ENCODE results near the gene BOK. TPM values are rescaled to one million over a fixed set of nuclear protein-coding genes. Genes with fewer than 3 reads are reported as not detected.

BOK gene
- total RNA-seq, 5 donors from 2014 or later (not counting 1 experiment from before 2014, with no cell fraction given), result 0.20 to 0.89 (median 0.35) TPM; not detected in 2

GRCh38 chr2:241531161-241531722 is 27.3 kb upstream of the BOK start:
- peaks cover 0 to 28% of the 10 kb centered on the region in 2 experiments for H3K27me3 ChIP-seq (replicated peaks in 1 of 2; ENCODE audit: control insufficient read depth in 2 of 2, extremely low read depth in 1 of 2, insufficient read depth in 2 of 2, low read length in 1 of 2)
- ChIA-PET CTCF (no interaction called here), POLR2A (no interaction called here)
- no peak overlapping the region for H3K4me3 ChIP-seq (ENCODE audit: control insufficient read depth in 1 of 2, extremely low read depth in 1 of 2, low read length in 1 of 2)
- H3K4me1 ChIP-seq (ENCODE audit: control insufficient read depth in 1 of 2, extremely low read depth in 1 of 2, insufficient read depth in 2 of 2, low read length in 2 of 2), result no peaks in the 10 kb centered on the region
- Mint-ChIP-seq H3K36me3 (no peaks in the 10 kb centered on the region), H3K27ac (no peak overlapping the region), H3K4me3 (no peak overlapping the region), H3K9me3 (peaks cover 0 to 3% (median 2%) of the 10 kb centered on the region in 3 donors), H3K27me3 (peaks cover 3 to 7% of the 10 kb centered on the region in 2 donors), H3K4me1 (no peaks in the 10 kb centered on the region)
- no peak overlapping the region for H3K27ac ChIP-seq (ENCODE audit: low read length)
- ATAC-seq (replicated peaks in 1 of 4) (no peak), DNase-seq (no peak)
- 90% methylated on average over 3 of the region's 13 CpGs for WGBS (ENCODE audit: insufficient coverage)
- no peaks in the 10 kb centered on the region for H3K36me3 ChIP-seq (ENCODE audit: control insufficient read depth in 2 of 2, extremely low read depth in 1 of 2, insufficient read depth in 1 of 2, low read length in 1 of 2)
- no peaks in the 10 kb centered on the region for H3K9me3 ChIP-seq

DNA sequence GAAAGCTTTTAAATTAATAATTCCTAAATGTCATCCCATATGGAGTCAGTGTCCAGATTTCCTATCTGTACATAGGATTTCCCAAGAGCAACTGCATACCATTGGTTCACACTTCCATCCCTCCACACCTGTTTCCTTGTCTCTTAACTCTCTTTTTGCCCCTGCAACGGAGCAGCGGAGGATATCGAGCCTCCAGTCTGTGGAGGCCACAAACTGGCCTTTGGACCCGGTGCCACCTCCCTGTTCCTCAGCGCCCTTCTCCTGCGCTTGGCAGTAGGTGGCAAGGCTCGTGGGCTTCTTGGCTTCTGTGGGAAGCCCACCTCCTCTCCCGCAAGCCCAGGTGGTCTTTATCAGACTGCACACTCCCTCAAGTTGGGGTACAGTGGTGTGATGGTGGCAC is 26.4 kb upstream of the BOK start:
- Histone ChIP-seq H3K9me3 (no peaks in the 10 kb centered on the region), H3K4me3 (ENCODE audit: control insufficient read depth in 1 of 2, extremely low read depth in 1 of 2, low read length in 1 of 2) (no peak overlapping the region), H3K27ac (ENCODE audit: low read length) (no peak overlapping the region), H3K36me3 (ENCODE audit: control insufficient read depth in 2 of 2, extremely low read depth in 1 of 2, insufficient read depth in 1 of 2, low read length in 1 of 2) (no peaks in the 10 kb centered on the region), H3K4me1 (ENCODE audit: control insufficient read depth in 1 of 2, extremely low read depth in 1 of 2, insufficient read depth in 2 of 2, low read length in 2 of 2) (no peaks in the 10 kb centered on the region), H3K27me3 (replicated peaks in 1 of 2; ENCODE audit: control insufficient read depth in 2 of 2, extremely low read depth in 1 of 2, insufficient read depth in 2 of 2, low read length in 1 of 2) (peaks cover 0 to 31% of the 10 kb centered on the region in 2 experiments)
- H3K27me3 Mint-ChIP-seq, result peaks cover 3 to 7% of the 10 kb centered on the region in 2 donors
- H3K36me3 Mint-ChIP-seq, result no peaks in the 10 kb centered on the region
- WGBS (ENCODE audit: insufficient coverage), result 98% methylated on average over 4 of the region's 8 CpGs
- no peak overlapping the region for H3K27ac Mint-ChIP-seq
- DNase-seq (no peak), ATAC-seq (replicated peaks in 1 of 4) (no peak)
- H3K4me3 Mint-ChIP-seq, result no peak overlapping the region
- no peaks in the 10 kb centered on the region for H3K4me1 Mint-ChIP-seq
- ChIA-PET POLR2A (no interaction called here), CTCF (no interaction called here)
- H3K9me3 Mint-ChIP-seq, result no peaks in the 10 kb centered on the region

- ChIA-PET CTCF (interaction anchor here in 1 of 2 donors (0.5 to 0.6 kb wide), 2 partner anchors 13 to 670 kb away, joined by 3 to 9 read pairs; no protein-coding TSS in a partner anchor), POLR2A (no interaction called here)
- no peaks in the 10 kb centered on the region for H3K4me1 ChIP-seq (ENCODE audit: control insufficient read depth in 1 of 2, extremely low read depth in 1 of 2, insufficient read depth in 2 of 2, low read length in 2 of 2)
- H3K4me1 Mint-ChIP-seq, result no peaks in the 10 kb centered on the region
- DNase-seq (no peak), ATAC-seq (replicated peaks in 1 of 4) (no peak)
- no peaks in the 10 kb centered on the region for H3K9me3 Mint-ChIP-seq
- H3K36me3 ChIP-seq (ENCODE audit: control insufficient read depth in 2 of 2, extremely low read depth in 1 of 2, insufficient read depth in 1 of 2, low read length in 1 of 2), result no peaks in the 10 kb centered on the region
- WGBS (ENCODE audit: insufficient coverage), result 77% methylated on average over 21 of the region's 26 CpGs
- H3K4me3 ChIP-seq (ENCODE audit: control insufficient read depth in 1 of 2, extremely low read depth in 1 of 2, low read length in 1 of 2), result no peak overlapping the region
- H3K36me3 Mint-ChIP-seq, result no peaks in the 10 kb centered on the region
- no peaks in the 10 kb centered on the region for H3K9me3 ChIP-seq
- H3K4me3 Mint-ChIP-seq, result no peak overlapping the region
- H3K27ac Mint-ChIP-seq, result no peak overlapping the region
- H3K27me3 ChIP-seq (replicated peaks in 1 of 2; ENCODE audit: control insufficient read depth in 2 of 2, extremely low read depth in 1 of 2, insufficient read depth in 2 of 2, low read length in 1 of 2), result peaks cover 0 to 29% of the 10 kb centered on the region in 2 experiments
- peaks cover 3 to 7% of the 10 kb centered on the region in 2 donors for H3K27me3 Mint-ChIP-seq
- no peak overlapping the region for H3K27ac ChIP-seq (ENCODE audit: low read length)
Measured at GRCh38 chr2:241532733-241533601, 25.6 kb upstream of the BOK start.

- 60% methylated on average over 7 of the region's 7 CpGs for WGBS (ENCODE audit: insufficient coverage)
- H3K4me1 ChIP-seq (ENCODE audit: control insufficient read depth in 1 of 2, extremely low read depth in 1 of 2, insufficient read depth in 2 of 2, low read length in 2 of 2), result no peaks in the 10 kb centered on the region
- no peak overlapping the region for H3K4me3 ChIP-seq (ENCODE audit: control insufficient read depth in 1 of 2, extremely low read depth in 1 of 2, low read length in 1 of 2)
- H3K36me3 ChIP-seq (ENCODE audit: control insufficient read depth in 2 of 2, extremely low read depth in 1 of 2, insufficient read depth in 1 of 2, low read length in 1 of 2), result no peaks in the 10 kb centered on the region
- H3K9me3 ChIP-seq, result no peaks in the 10 kb centered on the region
- ChIA-PET CTCF (no interaction called here), POLR2A (no interaction called here)
- DNase-seq (no peak), ATAC-seq (replicated peaks in 1 of 4) (no peak)
- no peak overlapping the region for H3K27ac ChIP-seq (ENCODE audit: low read length)
- H3K4me1 Mint-ChIP-seq, result no peaks in the 10 kb centered on the region
- H3K36me3 Mint-ChIP-seq, result no peaks in the 10 kb centered on the region
- H3K27me3 ChIP-seq (replicated peaks in 1 of 2; ENCODE audit: control insufficient read depth in 2 of 2, extremely low read depth in 1 of 2, insufficient read depth in 2 of 2, low read length in 1 of 2), result peaks cover 0 to 36% of the 10 kb centered on the region in 2 experiments
- peaks cover 8 to 13% of the 10 kb centered on the region in 2 donors for H3K27me3 Mint-ChIP-seq
- H3K9me3 Mint-ChIP-seq, result no peaks in the 10 kb centered on the region
- H3K27ac Mint-ChIP-seq, result no peak overlapping the region
- H3K4me3 Mint-ChIP-seq, result no peak overlapping the region
Measured at GRCh38 chr2:241534293-241534692, 24.3 kb upstream of the BOK start.

- no peak overlapping the region for H3K27ac Mint-ChIP-seq
- WGBS (ENCODE audit: insufficient coverage), result 78% methylated on average over 17 of the region's 17 CpGs
- no peaks in the 10 kb centered on the region for H3K36me3 ChIP-seq (ENCODE audit: control insufficient read depth in 2 of 2, extremely low read depth in 1 of 2, insufficient read depth in 1 of 2, low read length in 1 of 2)
- no peaks in the 10 kb centered on the region for H3K4me1 ChIP-seq (ENCODE audit: control insufficient read depth in 1 of 2, extremely low read depth in 1 of 2, insufficient read depth in 2 of 2, low read length in 2 of 2)
- H3K4me1 Mint-ChIP-seq, result no peaks in the 10 kb centered on the region
- no peaks in the 10 kb centered on the region for H3K36me3 Mint-ChIP-seq
- H3K9me3 Mint-ChIP-seq, result no peaks in the 10 kb centered on the region
- POLR2A ChIA-PET, result no interaction called here
- H3K27ac ChIP-seq (ENCODE audit: low read length), result no peak overlapping the region
- CTCF ChIA-PET, result no interaction called here
- H3K4me3 ChIP-seq (ENCODE audit: control insufficient read depth in 1 of 2, extremely low read depth in 1 of 2, low read length in 1 of 2), result no peak overlapping the region
- no peak for ATAC-seq (replicated peaks in 1 of 4)
- peaks cover 8 to 15% of the 10 kb centered on the region in 2 donors for H3K27me3 Mint-ChIP-seq
- DNase-seq, result no peak
- H3K27me3 ChIP-seq (replicated peaks in 1 of 2; ENCODE audit: control insufficient read depth in 2 of 2, extremely low read depth in 1 of 2, insufficient read depth in 2 of 2, low read length in 1 of 2), result peaks cover 0 to 41% of the 10 kb centered on the region in 2 experiments
- H3K9me3 ChIP-seq, result no peaks in the 10 kb centered on the region
- H3K4me3 Mint-ChIP-seq, result no peak overlapping the region
Measured at GRCh38 chr2:241534701-241535375, 23.7 kb upstream of the BOK start.

GRCh38 chr2:241535871-241536655 is 22.5 kb upstream of the BOK start:
- Histone ChIP-seq H3K36me3 (ENCODE audit: control insufficient read depth in 2 of 2, extremely low read depth in 1 of 2, insufficient read depth in 1 of 2, low read length in 1 of 2) (no peaks in the 10 kb centered on the region), H3K27me3 (replicated peaks in 1 of 2; ENCODE audit: control insufficient read depth in 2 of 2, extremely low read depth in 1 of 2, insufficient read depth in 2 of 2, low read length in 1 of 2) (peaks cover 0 to 52% of the 10 kb centered on the region in 2 experiments), H3K4me1 (ENCODE audit: control insufficient read depth in 1 of 2, extremely low read depth in 1 of 2, insufficient read depth in 2 of 2, low read length in 2 of 2) (peaks cover 0 to 7% of the 10 kb centered on the region in 2 experiments), H3K9me3 (no peaks in the 10 kb centered on the region), H3K27ac (ENCODE audit: low read length) (no peak overlapping the region), H3K4me3 (ENCODE audit: control insufficient read depth in 1 of 2, extremely low read depth in 1 of 2, low read length in 1 of 2) (no peak overlapping the region)
- Mint-ChIP-seq H3K36me3 (no peaks in the 10 kb centered on the region), H3K9me3 (no peaks in the 10 kb centered on the region), H3K27ac (no peak overlapping the region), H3K4me1 (peaks cover 0 to 4% (median 3%) of the 10 kb centered on the region in 3 donors), H3K4me3 (no peak overlapping the region), H3K27me3 (peaks cover 9 to 23% of the 10 kb centered on the region in 2 donors)
- DNase-seq (no peak), ATAC-seq (replicated peaks in 1 of 4) (no peak)
- ChIA-PET CTCF (no interaction called here), POLR2A (no interaction called here)
- 71% methylated on average over 12 of the region's 13 CpGs for whole genome bisulfite sequencing (ENCODE audit: insufficient coverage)
